ENCODE measurements around the gene OPHN1. TPM values are rescaled to one million over a fixed set of nuclear protein-coding genes. Genes with fewer than 3 reads are reported as not detected.
A peak's percentile ranks its signal among the peaks of the same experiment; 100 is the strongest.

The OPHN1 gene
- total RNA-seq, 1 donor, result 6.9 TPM

DNA sequence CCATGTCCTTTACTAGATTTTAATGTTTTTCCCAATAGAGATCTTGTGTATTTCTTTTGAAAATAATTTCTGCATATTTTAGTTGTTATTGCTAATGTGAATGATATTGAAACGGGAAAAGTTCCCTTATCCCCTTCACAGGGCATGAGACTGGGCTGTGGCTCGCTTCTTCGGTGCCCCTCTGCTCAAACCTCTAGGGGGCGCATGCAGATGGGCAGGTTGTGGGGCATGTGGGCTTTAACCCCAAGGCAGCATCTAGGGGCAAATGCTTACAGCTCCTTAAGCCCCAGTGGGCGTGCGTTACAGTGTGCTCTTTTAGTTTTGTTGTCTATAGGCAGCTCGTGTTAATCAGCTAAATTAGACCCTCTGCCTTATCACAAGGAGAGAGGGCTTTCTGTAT is 194.7 kb downstream of the OPHN1 start:
- no peaks in the 10 kb centered on the region for H3K4me1 ChIP-seq (ENCODE audit: insufficient read depth, low read length)
- peaks cover 4% of the 10 kb centered on the region for H3K27me3 ChIP-seq (ENCODE audit: insufficient read depth, low read length)
- H3K4me2 ChIP-seq (ENCODE audit: insufficient read depth, low read length), result no peak overlapping the region
- H3K79me2 ChIP-seq (ENCODE audit: insufficient read depth, low read length), result no peaks in the 10 kb centered on the region
- no peak overlapping the region for H3K4me3 ChIP-seq (ENCODE audit: insufficient read depth, low read length)
- DNase-seq (ENCODE audit: insufficient read length, low spot score, missing footprints), result no peak
- TF ChIP-seq, protein P1, sequence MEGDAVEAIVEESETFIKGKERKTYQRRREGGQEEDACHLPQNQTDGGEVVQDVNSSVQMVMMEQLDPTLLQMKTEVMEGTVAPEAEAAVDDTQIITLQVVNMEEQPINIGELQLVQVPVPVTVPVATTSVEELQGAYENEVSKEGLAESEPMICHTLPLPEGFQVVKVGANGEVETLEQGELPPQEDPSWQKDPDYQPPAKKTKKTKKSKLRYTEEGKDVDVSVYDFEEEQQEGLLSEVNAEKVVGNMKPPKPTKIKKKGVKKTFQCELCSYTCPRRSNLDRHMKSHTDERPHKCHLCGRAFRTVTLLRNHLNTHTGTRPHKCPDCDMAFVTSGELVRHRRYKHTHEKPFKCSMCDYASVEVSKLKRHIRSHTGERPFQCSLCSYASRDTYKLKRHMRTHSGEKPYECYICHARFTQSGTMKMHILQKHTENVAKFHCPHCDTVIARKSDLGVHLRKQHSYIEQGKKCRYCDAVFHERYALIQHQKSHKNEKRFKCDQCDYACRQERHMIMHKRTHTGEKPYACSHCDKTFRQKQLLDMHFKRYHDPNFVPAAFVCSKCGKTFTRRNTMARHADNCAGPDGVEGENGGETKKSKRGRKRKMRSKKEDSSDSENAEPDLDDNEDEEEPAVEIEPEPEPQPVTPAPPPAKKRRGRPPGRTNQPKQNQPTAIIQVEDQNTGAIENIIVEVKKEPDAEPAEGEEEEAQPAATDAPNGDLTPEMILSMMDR (IDR thresholded peaks at IDR 0.05; ENCODE audit: extremely low read depth, low read depth, low read length), result peak; percentile 47
- H4K20me1 ChIP-seq (ENCODE audit: insufficient read depth, low read length), result no peaks in the 10 kb centered on the region
- H3K36me3 ChIP-seq (ENCODE audit: insufficient read depth, low read length), result no peaks in the 10 kb centered on the region
- no peaks in the 10 kb centered on the region for H3K9me3 ChIP-seq (ENCODE audit: low read depth, low read length)
- H3K27ac ChIP-seq (ENCODE audit: low read depth, low read length), result no peak overlapping the region
- no peak overlapping the region for H2AFZ ChIP-seq (ENCODE audit: low read length)

DNA sequence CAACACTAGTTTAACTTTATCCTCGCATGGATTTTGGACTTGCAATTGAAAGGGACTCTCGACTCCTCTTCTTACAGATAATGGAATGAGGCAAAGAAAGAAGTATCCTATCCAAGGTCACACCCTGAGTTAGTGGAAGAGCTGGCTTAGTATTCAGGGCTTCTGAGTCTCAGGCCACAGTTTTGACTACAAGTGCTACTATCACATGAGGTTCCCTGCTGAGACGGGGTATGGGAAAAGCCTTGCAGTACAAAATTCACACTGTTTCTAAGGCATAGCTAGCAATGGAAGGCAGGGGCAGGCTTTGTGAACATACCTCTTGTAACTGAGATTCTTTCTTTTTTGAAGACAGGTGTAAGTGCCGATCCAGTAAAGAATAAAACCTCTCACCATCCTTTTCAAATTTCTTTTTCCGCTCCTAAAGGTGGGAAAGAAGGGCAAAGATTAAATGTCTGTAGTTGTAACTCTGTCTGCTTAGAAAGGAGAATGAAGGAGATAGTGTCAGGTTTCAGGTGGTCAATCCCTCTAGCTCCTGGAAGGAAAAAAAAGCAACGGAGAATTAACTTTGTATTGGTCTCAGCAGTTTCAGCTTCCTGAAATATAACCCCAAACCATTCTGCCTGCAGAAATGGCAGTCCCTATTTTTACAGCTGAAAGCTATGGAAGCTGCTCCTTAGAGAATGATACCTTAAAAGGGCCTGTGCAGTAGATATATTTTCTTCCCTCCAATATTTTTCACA is 199.0 kb downstream of the OPHN1 start:
- Histone ChIP-seq H3K79me2 (ENCODE audit: insufficient read depth, low read length) (no peaks in the 10 kb centered on the region), H3K4me2 (ENCODE audit: insufficient read depth, low read length) (no peak overlapping the region), H3K27me3 (ENCODE audit: insufficient read depth, low read length) (peaks cover 4% of the 10 kb centered on the region), H2AFZ (ENCODE audit: low read length) (no peak overlapping the region), H4K20me1 (ENCODE audit: insufficient read depth, low read length) (no peaks in the 10 kb centered on the region), H3K4me1 (ENCODE audit: insufficient read depth, low read length) (no peaks in the 10 kb centered on the region), H3K9me3 (ENCODE audit: low read depth, low read length) (no peaks in the 10 kb centered on the region), H3K4me3 (ENCODE audit: insufficient read depth, low read length) (no peak overlapping the region), H3K36me3 (ENCODE audit: insufficient read depth, low read length) (no peaks in the 10 kb centered on the region), H3K27ac (ENCODE audit: low read depth, low read length) (no peak overlapping the region)
- DNase-seq (ENCODE audit: insufficient read length, low spot score, missing footprints), result no peak
- TF ChIP-seq, protein P1 (IDR thresholded peaks at IDR 0.05; ENCODE audit: extremely low read depth, low read depth, low read length), result no peak

DNA sequence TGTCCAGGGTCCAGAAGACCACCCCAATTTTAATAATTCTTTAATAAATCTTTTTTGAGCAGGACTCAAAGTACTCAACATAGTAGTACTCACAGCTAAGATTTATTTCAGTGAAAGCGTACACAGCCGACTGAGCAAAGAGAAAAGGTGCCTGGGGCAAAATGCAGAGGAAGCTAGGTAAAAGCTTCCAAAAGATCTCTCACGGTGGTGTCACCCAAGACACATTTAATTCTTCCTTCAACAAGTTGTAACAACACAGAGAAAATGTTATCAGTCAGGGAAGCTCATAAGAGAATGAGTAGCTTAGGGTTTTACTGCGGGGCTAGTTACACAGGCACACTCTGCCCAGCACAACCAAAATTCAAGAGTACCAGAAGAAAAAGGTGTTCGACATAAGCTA is 201.1 kb downstream of the OPHN1 start:
- H3K9me3 ChIP-seq (ENCODE audit: low read depth, low read length), result no peaks in the 10 kb centered on the region
- peaks cover 4% of the 10 kb centered on the region for H3K27me3 ChIP-seq (ENCODE audit: insufficient read depth, low read length)
- no peaks in the 10 kb centered on the region for H3K79me2 ChIP-seq (ENCODE audit: insufficient read depth, low read length)
- H3K4me1 ChIP-seq (ENCODE audit: insufficient read depth, low read length), result no peaks in the 10 kb centered on the region
- no peak overlapping the region for H2AFZ ChIP-seq (ENCODE audit: low read length)
- H3K4me2 ChIP-seq (ENCODE audit: insufficient read depth, low read length), result no peak overlapping the region
- H3K4me3 ChIP-seq (ENCODE audit: insufficient read depth, low read length), result no peak overlapping the region
- TF ChIP-seq, protein P1 (IDR thresholded peaks at IDR 0.05; ENCODE audit: extremely low read depth, low read depth, low read length), result no peak
- no peaks in the 10 kb centered on the region for H3K36me3 ChIP-seq (ENCODE audit: insufficient read depth, low read length)
- DNase-seq (ENCODE audit: insufficient read length, low spot score, missing footprints), result no peak
- H4K20me1 ChIP-seq (ENCODE audit: insufficient read depth, low read length), result no peaks in the 10 kb centered on the region
- no peak overlapping the region for H3K27ac ChIP-seq (ENCODE audit: low read depth, low read length)

DNA sequence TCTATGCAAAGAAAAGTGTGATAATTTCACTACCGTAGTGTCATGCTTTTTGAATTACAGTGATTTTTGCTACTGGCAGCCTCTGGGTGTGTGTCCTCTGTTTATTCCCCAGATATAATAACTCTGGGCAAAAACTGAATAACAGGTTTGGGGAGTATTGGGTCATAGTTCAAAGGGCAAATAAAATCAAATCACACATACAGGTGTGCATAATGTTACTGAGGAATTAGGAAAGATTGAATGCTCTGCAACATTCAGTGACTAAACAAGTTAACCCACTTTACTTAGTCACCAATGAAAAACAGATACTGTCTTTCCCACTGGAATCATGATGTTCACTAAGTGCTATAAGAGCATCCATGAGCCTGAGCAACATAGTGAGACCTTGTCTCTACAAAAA is 224.3 kb downstream of the OPHN1 start:
- Histone ChIP-seq H3K4me2 (ENCODE audit: insufficient read depth, low read length) (no peak overlapping the region), H3K9me3 (ENCODE audit: low read depth, low read length) (no peaks in the 10 kb centered on the region), H3K79me2 (ENCODE audit: insufficient read depth, low read length) (no peaks in the 10 kb centered on the region), H3K36me3 (ENCODE audit: insufficient read depth, low read length) (no peaks in the 10 kb centered on the region), H3K4me1 (ENCODE audit: insufficient read depth, low read length) (no peaks in the 10 kb centered on the region), H3K4me3 (ENCODE audit: insufficient read depth, low read length) (no peak overlapping the region), H3K27ac (ENCODE audit: low read depth, low read length) (no peak overlapping the region), H3K27me3 (ENCODE audit: insufficient read depth, low read length) (peaks cover 7% of the 10 kb centered on the region), H2AFZ (ENCODE audit: low read length) (no peak overlapping the region), H4K20me1 (ENCODE audit: insufficient read depth, low read length) (no peaks in the 10 kb centered on the region)
- DNase-seq (ENCODE audit: insufficient read length, low spot score, missing footprints), result no peak
- TF ChIP-seq, protein P1 (IDR thresholded peaks at IDR 0.05; ENCODE audit: extremely low read depth, low read depth, low read length), result no peak
